Measurements from ENCODE around the gene LDHB. TPM values are rescaled to one million over a fixed set of nuclear protein-coding genes. Genes with fewer than 3 reads are reported as not detected.
"Not testable (repeated sequence)": the region's sequence is repeated elsewhere in the genome, so short reads cannot be mapped to it uniquely, and the experiment has no call there.

LDHB gene
- total RNA-seq, 1 donor from 2014 or later = 128 TPM

DNA sequence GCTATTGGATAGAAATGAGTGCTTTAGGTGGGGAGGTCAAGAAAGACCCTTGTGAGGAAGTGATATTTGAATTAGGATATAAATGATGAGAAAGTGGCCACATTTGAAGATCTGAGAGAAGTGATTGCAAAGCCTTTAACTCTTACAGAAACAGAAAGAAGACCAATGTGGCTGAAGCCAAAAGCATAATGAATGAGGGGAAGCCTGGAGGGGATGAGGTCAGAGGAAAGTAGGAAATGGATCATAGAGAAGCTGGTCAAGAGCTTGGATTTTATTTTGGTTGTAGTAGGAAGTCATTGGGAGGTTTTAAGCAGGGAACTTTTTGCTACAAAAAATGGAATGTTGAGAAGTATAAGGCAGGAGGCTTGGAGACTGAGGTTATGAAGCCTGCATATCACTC lies 49.4 kb downstream of the LDHB start:
- peak; percentile 28 to 43 for DNase-seq (ENCODE audit: low read depth in 2 of 2)

DNA sequence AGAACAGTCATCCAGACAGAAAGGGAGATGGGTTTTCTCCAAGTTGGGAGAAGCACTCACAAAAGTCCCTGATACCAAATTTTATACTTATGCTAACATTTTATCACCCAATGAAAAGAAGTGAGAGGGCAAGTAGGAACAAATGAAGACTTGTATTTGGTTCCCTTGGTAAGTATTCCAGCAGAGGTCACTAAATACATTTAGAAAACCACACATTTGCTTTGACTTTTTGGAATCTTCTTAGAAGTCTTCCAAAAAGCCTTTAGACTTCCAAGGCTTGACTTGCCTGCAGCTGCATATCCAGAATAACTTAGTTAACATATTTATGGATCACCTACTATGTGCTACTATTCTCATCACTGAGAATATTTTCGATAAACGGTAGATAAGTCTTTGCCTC lies 49.9 kb downstream of the LDHB start:
- peak; percentile 43 to 48 for DNase-seq (ENCODE audit: low read depth in 2 of 2)

DNA sequence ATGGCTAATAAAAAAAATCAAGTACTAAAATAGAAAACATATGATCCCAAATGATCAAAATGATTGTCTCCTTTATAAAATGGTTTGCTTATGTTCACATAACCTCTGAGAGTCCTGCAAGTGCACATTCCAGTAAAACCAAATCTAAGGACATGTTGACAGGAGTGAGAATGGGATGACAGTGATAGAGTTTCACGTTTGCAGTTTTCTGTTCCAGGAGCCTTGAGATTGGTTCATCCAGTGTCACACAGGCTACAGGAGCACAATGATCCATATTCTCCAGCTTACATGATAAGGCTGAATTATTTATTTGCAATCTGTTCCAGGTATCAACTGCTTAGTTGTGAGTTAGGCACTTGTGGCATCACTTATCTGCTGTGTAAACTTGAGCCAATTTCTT lies 51.5 kb downstream of the LDHB start:
- no peak for DNase-seq (ENCODE audit: low read depth in 2 of 2)

DNA sequence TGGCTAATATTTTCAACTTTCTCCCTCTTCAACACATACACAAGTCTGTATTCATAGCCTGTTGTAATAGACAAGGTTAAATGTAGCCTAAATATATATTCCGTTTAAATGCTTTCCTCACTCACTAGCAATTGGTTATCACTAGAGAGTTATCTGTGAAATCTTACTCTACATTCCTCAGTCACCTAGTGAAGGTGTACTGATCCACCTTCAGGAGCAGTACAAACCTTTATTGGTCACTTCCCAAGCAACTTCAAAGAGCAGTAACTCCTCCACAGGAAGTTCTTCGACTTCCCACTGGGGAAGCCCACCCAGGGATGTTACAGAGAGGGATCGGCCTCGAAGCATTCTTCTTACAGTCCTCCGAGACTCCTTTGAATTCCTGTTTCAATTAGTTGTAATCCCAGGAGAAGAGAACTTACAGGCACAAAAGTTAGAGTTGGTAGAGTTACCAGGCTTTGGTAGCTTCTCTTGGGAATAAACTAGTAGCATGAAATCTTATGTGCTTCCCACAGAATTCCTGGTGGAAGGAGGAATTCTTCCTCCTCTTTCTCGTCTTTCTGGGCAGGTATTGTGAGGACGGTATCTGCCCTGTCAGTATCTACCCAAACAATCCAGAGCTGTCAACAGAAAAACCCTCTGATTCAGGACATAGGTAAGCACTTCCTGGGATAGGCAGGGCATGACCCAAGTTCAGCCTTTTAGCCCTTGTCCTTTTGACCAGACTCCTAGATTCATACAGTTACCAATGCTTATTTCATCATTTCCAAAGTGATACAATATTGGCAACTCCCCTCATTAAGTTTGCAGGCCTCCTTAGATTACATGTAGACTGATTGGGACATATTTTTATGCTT lies 53.2 kb downstream of the LDHB start, which contains the start of gene GYS2:
Gene GYS2, minus strand, starts transcription at position 603 of the 857 bp plus-strand sequence. Its CDS starts 255 bp downstream, at position 348.
- DNase-seq (ENCODE audit: low read depth in 2 of 2) = no peak

DNA sequence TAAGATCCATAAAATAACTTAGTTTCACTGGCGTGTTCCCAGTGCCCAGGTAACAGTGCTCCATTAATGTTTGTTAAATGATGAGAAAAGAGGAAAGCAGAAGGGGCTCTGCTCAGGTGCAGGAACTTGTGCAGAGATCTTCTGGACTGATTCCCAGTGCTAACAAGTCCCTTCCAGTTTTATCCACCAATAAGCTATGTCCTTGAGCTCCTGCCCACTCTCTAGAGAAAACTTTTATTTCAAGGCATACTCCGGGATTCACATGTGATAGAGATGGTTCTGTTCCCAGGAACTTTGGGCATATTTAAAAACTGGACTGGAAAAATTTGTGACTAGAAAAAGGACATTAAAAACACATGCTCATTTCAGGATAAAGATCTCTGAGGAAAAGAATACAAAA lies 54.9 kb downstream of the LDHB start:
- no peak for DNase-seq (ENCODE audit: low read depth in 2 of 2)

DNA sequence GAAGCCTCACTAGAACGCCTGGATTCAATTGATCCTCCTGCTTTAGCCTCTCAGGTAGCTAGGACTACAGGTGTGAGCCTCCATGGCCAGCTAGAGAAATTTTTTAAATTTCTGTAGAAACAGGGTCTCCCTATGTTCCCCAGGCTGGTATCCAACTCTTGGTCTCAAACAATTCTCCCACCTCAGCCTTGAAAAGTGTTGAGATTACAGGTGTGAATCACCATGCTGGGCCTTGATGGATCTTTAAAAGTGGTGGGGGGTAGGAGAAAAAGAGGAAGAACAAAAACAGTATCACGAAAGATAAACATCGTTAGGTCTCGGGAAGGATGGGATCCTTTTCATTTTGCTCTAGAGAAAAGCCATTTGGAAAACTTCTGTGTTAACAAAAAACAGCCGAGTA lies 57.4 kb downstream of the LDHB start:
- DNase-seq (ENCODE audit: low read depth in 2 of 2) = no peak

DNA sequence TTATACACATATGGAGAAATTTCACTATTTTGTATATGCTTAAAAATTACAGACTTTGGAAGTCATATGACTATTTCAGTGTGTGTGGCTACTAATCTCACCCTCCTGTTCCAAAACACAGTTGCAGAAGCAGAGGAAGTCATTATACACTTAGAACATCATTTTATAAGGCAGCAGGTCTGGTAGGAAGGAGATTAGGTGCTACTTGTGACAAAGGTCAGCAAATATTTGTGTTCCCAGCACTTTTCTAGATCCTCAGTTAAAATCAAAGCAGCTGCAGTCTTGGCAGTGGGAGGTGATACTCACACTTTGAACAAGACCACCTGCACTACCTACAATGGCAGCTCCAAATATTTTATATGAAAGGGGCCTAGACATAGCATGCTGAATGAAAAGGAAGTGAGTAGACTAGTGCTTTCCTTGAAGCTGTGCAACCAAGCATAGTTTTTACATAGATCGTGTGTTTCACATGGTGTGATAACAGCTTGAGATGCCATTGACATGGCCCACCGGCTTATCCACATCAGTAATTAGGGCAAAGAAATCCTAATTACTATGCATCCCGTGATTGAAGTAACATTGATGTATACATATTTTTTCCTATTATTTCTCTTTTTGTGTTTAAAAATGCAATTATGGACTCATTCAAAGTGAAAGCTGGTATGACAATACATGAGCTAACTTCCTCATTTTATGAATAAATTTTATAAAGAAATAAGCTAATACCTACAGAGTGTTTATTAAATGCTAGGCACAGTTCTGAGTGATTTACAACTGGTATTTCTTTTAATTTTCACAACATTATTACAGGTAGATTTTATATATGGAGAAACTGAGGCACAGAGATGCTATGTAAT lies 58.3 kb downstream of the LDHB start:
- DNase-seq (ENCODE audit: low read depth in 2 of 2) = no peak

DNA sequence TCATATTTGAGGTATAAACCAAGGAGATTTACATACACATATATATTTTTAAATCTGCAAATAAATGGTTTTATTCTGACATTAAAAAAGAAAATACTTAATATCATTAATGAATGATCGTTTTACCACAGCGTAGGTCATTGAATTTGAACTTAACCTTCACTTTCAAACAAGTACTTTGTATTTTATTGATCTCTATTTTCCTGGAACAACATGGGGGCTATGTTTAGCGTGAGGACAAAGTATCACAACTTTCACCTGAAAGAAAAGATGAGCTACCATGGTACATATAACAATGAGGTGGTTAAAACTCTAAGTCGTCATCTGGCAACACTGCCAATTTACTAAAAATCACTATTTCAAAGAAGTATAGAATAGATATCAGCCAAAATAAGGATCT lies 59.0 kb downstream of the LDHB start:
- no peak for DNase-seq (ENCODE audit: low read depth in 2 of 2)

DNA sequence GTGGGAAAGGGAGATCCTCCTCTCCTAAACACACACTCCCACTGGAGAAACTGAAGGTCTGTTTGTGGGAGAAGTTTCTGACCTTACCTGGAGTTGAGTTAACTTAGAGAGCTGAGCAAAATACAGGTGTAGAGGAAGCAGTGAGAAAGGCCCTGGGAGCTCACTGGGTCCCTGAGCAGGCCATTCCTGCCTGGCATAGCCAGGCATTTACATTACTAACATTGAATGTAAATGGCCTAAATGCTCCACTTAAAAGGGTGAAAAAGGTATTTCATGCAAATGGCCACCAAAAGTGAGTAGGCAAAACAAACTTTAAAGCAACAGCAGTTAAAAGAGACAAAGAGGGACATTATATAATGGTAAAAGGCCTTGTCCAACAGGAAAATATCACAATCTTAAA lies 62.3 kb downstream of the LDHB start:
- not testable (repeated sequence) for DNase-seq (ENCODE audit: low read depth in 2 of 2)

DNA sequence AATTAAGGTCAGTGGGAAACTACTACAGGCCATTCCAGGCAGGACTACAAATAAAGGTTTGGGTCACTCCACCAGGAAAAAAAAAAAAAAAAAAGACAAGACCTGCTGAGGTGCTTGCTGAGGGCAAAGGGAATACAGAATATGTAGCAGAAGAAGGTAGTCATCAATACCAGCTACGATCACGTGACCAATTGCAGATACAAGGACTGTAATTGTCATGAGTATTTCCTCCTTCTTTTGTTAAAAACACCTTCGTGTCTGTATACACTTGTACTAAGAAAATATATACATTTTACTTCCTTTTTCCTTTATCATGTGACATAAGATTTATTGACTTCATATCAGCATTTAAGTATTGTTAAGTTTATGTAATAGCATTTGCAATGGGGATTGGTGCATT lies 72.2 kb downstream of the LDHB start:
- DNase-seq (ENCODE audit: low read depth in 2 of 2) = no peak

Other genes starting within 250 kb of the LDHB start
- 4.6 and 5.4 TPM in 2 replicates for gene PYROXD1, start 220.2 kb downstream of the LDHB start, total RNA-seq
- gene RECQL, start 156.2 kb downstream of the LDHB start, total RNA-seq = 65.4 and 75.4 TPM in 2 replicates
- gene GOLT1B, start 156.1 kb downstream of the LDHB start, total RNA-seq = 15.0 and 18.1 TPM in 2 replicates
- not detected in 2 replicates for gene SPX, start 131.5 kb downstream of the LDHB start, total RNA-seq
- gene GYS2, start 53.0 kb downstream of the LDHB start, total RNA-seq = not detected in 2 replicates
- not detected in 2 replicates for gene KCNJ8, start 116.9 kb upstream of the LDHB start, total RNA-seq

Measured in lung microvascular endothelial cell (primary cell).